ENCODE results near the gene PLA2G2F.
"Not testable (repeated sequence)": the region's sequence is repeated elsewhere in the genome, so short reads cannot be mapped to it uniquely, and the experiment has no call there.

The PLA2G2F gene

GRCh38 chr1:20115479-20115878, 23.6 kb upstream of the PLA2G2F start:
- DNase-seq = no peak

- no peak for DNase-seq
These were observed 23.2 kb upstream of the PLA2G2F start for GRCh38 chr1:20115916-20116315.

- no peak for DNase-seq
These were observed 21.9 kb upstream of the PLA2G2F start for GRCh38 chr1:20117236-20117635.

- DNase-seq = no peak
These were observed 19.8 kb upstream of the PLA2G2F start, which contains the start of gene PLA2G2D for GRCh38 chr1:20119347-20119746. PLA2G2D (minus strand) TSS chr1:20119536; CDS start chr1:20119498, 38 bp downstream.

GRCh38 chr1:20120796-20121195, 18.3 kb upstream of the PLA2G2F start:
- no peak for DNase-seq

- no peak for DNase-seq
These were observed 15.2 kb upstream of the PLA2G2F start for GRCh38 chr1:20123722-20124455.

GRCh38 chr1:20124456-20125057, 14.6 kb upstream of the PLA2G2F start:
- no peak for DNase-seq

- no peak for DNase-seq
These were observed 14.0 kb upstream of the PLA2G2F start for GRCh38 chr1:20125100-20125499.

GRCh38 chr1:20126041-20126805, 12.9 kb upstream of the PLA2G2F start:
- DNase-seq = no peak

- DNase-seq = no peak
These were observed 12.2 kb upstream of the PLA2G2F start for GRCh38 chr1:20126806-20127440.

GRCh38 chr1:20130518-20130917, 8.6 kb upstream of the PLA2G2F start:
- not testable (repeated sequence) for DNase-seq

- no peak for DNase-seq
These were observed 4.1 kb upstream of the PLA2G2F start for GRCh38 chr1:20134995-20135394.

- no peak for DNase-seq
These were observed 2.9 kb upstream of the PLA2G2F start for GRCh38 chr1:20136249-20136648.

- no peak for DNase-seq
These were observed 2.1 kb upstream of the PLA2G2F start for GRCh38 chr1:20137055-20137454.

GRCh38 chr1:20137604-20138003, 1.5 kb upstream of the PLA2G2F start:
- DNase-seq = no peak

- DNase-seq = no peak
These were observed 777 bp upstream of the PLA2G2F start for GRCh38 chr1:20138346-20138745.

GRCh38 chr1:20139776-20140612, 871 bp downstream of the PLA2G2F start:
- no peak for DNase-seq

- DNase-seq = no peak
These were observed 1.9 kb downstream of the PLA2G2F start for GRCh38 chr1:20141001-20141400.

- DNase-seq = no peak
These were observed 2.3 kb downstream of the PLA2G2F start for GRCh38 chr1:20141466-20141865.

GRCh38 chr1:20142001-20142710, 3.0 kb downstream of the PLA2G2F start:
- no peak for DNase-seq

- DNase-seq = no peak
These were observed 4.2 kb downstream of the PLA2G2F start for GRCh38 chr1:20143318-20143717.
